ENCODE data around the gene POLE3. TPM values are rescaled to one million over a fixed set of nuclear protein-coding genes. Genes with fewer than 3 reads are reported as not detected.

The POLE3 gene
- polyA plus RNA-seq, 3 donors, result 36.1 to 113 (median 92.1) TPM

GRCh38 chr9:113449376-113449775 is 38.9 kb upstream of the POLE3 start:
- intact Hi-C loops (cut with micrococcal nuclease), result loop anchor here (5.0 to 10.0 kb wide), 2 partner anchors 135 to 138 kb away; no protein-coding TSS in a partner anchor
- no peaks in the 10 kb centered on the region for H3K36me3 ChIP-seq (replicated peaks in 1 of 2; ENCODE audit: control insufficient read depth in 1 of 2, insufficient read depth in 2 of 2, low read length in 2 of 2)
- Mint-ChIP-seq H3K36me3 (no peaks in the 10 kb centered on the region), H3K27ac (no peak overlapping the region), H3K4me3 (no peak overlapping the region), H3K9me3 (peaks cover 0 to 1% (median 0%) of the 10 kb centered on the region in 7 donors), H3K4me1 (no peaks in the 10 kb centered on the region), H3K27me3 (ENCODE audit: low read depth in 3 of 3) (no peaks in the 10 kb centered on the region)
- 0% methylated on average over 1 of the region's 2 CpGs for WGBS (ENCODE audit: insufficient coverage)
- H3K4me2 ChIP-seq (replicated peaks; ENCODE audit: extremely low read depth, low read length, poor library complexity, severe bottlenecking), result no peak overlapping the region
- no peaks in the 10 kb centered on the region for H3K27me3 ChIP-seq (ENCODE audit: control insufficient read depth in 2 of 2, insufficient read depth in 2 of 2, low read length in 2 of 2)
- H3K9ac ChIP-seq (ENCODE audit: insufficient read depth, low read length, poor library complexity, severe bottlenecking), result no peak overlapping the region
- H2AFZ ChIP-seq (ENCODE audit: insufficient read depth, low read depth, low read length, poor library complexity, severe bottlenecking), result no peak overlapping the region
- H3K4me1 ChIP-seq (ENCODE audit: control insufficient read depth in 1 of 2, insufficient read depth in 2 of 2, low read length in 2 of 2), result no peaks in the 10 kb centered on the region
- no peak for DNase-seq
- H4K20me1 ChIP-seq (ENCODE audit: insufficient read depth, low read length), result no peaks in the 10 kb centered on the region
- no peak for TF ChIP-seq CTCF (IDR thresholded peaks at IDR 0.05)
- H3K27ac ChIP-seq (ENCODE audit: low read depth in 1 of 2, low read length in 2 of 2), result no peak overlapping the region
- H3K4me3 ChIP-seq (replicated peaks in 1 of 3; ENCODE audit: low read depth in 2 of 3, low read length in 3 of 3), result no peak overlapping the region
- H3K9me3 ChIP-seq (replicated peaks in 1 of 2; ENCODE audit: control insufficient read depth in 1 of 2, insufficient read depth in 1 of 2, low read length in 2 of 2), result no peaks in the 10 kb centered on the region
- H3K79me2 ChIP-seq (ENCODE audit: insufficient read depth, low read length), result no peaks in the 10 kb centered on the region

DNA sequence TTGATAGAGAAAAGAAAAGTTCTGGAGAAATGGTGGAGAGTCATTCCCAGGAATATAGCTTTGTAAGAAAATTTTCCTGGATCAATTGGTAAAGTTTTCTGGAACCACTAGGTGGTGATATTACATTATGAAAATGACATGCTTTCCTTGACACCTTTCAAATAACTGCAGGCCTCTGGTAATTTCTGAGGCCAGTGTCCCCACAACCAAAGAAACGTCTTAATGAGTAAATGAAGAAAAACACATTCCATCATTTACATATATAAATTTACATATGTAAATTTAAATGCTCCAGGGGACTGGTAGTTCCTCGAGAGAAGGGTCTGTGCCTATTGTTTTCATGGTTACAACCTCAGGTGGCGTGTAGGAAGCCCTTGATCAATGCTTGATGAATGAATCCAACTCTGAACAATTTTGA is 35.9 kb upstream of the POLE3 start:
- no peaks in the 10 kb centered on the region for H3K9me3 Mint-ChIP-seq
- Histone ChIP-seq H3K4me2 (replicated peaks; ENCODE audit: extremely low read depth, low read length, poor library complexity, severe bottlenecking) (no peak overlapping the region), H3K27me3 (ENCODE audit: control insufficient read depth in 2 of 2, insufficient read depth in 2 of 2, low read length in 2 of 2) (no peaks in the 10 kb centered on the region), H3K27ac (ENCODE audit: low read depth in 1 of 2, low read length in 2 of 2) (no peak overlapping the region), H4K20me1 (ENCODE audit: insufficient read depth, low read length) (no peaks in the 10 kb centered on the region), H3K79me2 (ENCODE audit: insufficient read depth, low read length) (no peaks in the 10 kb centered on the region), H2AFZ (ENCODE audit: insufficient read depth, low read depth, low read length, poor library complexity, severe bottlenecking) (no peak overlapping the region), H3K4me3 (replicated peaks in 1 of 3; ENCODE audit: low read depth in 2 of 3, low read length in 3 of 3) (no peak overlapping the region), H3K4me1 (ENCODE audit: control insufficient read depth in 1 of 2, insufficient read depth in 2 of 2, low read length in 2 of 2) (no peaks in the 10 kb centered on the region), H3K36me3 (replicated peaks in 1 of 2; ENCODE audit: control insufficient read depth in 1 of 2, insufficient read depth in 2 of 2, low read length in 2 of 2) (no peaks in the 10 kb centered on the region), H3K9me3 (replicated peaks in 1 of 2; ENCODE audit: control insufficient read depth in 1 of 2, insufficient read depth in 1 of 2, low read length in 2 of 2) (no peaks in the 10 kb centered on the region), H3K9ac (ENCODE audit: insufficient read depth, low read length, poor library complexity, severe bottlenecking) (no peak overlapping the region)
- H3K4me3 Mint-ChIP-seq, result no peak overlapping the region
- no peak overlapping the region for H3K27ac Mint-ChIP-seq
- intact Hi-C loops (cut with micrococcal nuclease), result loop anchor here (2.0 to 10.0 kb wide), 3 partner anchors 138 to 208 kb away; no protein-coding TSS in a partner anchor
- H3K27me3 Mint-ChIP-seq (ENCODE audit: low read depth in 3 of 3), result no peaks in the 10 kb centered on the region
- 100% methylated on average over 1 of the region's 3 CpGs for WGBS (ENCODE audit: insufficient coverage)
- H3K4me1 Mint-ChIP-seq, result no peaks in the 10 kb centered on the region
- H3K36me3 Mint-ChIP-seq, result no peaks in the 10 kb centered on the region
- TF ChIP-seq CTCF (IDR thresholded peaks at IDR 0.05), result peak; percentile 87
- DNase-seq, result peak in 2 of 3 donors; percentile 25 to 52
